B cell (primary cell): ENCODE measurements around the gene MRGPRX1.

Source experiments
- EZH2 ChIP-seq: IDR thresholded peaks from 2 replicates; pipeline ENCODE4 v1.6.1; 2012; ENCODE audit warnings: borderline replicate concordance, low read depth, mild to moderate bottlenecking, moderate library complexity, low read length; ENCODE audit not compliant: insufficient read depth, poor library complexity, severe bottlenecking
- TF ChIP-seq, protein P1 (sequence below): fragments of 200-600 bp; IDR thresholded peaks from one replicate; pipeline ENCODE4 v1.8.0; 2022; ENCODE audit warnings: antibody characterized with exemption, mild to moderate bottlenecking

DNA sequence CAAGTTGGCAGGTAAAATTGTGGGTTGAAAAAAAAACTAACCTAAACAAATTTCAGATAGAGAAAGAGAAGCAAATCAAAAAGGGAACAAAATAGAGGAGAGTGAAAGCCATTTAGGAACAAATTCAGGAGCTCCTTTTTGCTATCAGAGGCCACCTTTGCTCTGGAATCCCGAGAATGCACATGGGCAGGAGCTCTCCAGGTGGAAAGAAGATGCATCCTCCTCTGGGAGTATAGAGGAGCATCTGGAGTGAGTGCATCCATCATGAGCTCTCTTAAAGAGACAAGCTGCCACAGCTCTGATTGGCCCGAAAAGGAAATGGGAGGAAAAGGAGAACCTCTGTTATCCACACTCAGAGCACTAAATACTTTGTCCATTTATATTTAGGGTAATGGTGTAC is 26.3 kb downstream of the MRGPRX1 start:
- TF ChIP-seq, protein P1, sequence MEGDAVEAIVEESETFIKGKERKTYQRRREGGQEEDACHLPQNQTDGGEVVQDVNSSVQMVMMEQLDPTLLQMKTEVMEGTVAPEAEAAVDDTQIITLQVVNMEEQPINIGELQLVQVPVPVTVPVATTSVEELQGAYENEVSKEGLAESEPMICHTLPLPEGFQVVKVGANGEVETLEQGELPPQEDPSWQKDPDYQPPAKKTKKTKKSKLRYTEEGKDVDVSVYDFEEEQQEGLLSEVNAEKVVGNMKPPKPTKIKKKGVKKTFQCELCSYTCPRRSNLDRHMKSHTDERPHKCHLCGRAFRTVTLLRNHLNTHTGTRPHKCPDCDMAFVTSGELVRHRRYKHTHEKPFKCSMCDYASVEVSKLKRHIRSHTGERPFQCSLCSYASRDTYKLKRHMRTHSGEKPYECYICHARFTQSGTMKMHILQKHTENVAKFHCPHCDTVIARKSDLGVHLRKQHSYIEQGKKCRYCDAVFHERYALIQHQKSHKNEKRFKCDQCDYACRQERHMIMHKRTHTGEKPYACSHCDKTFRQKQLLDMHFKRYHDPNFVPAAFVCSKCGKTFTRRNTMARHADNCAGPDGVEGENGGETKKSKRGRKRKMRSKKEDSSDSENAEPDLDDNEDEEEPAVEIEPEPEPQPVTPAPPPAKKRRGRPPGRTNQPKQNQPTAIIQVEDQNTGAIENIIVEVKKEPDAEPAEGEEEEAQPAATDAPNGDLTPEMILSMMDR = no peak
- no peak for TF ChIP-seq EZH2
